AG10803 (cell line): ENCODE data around the gene MAN1B1.
"Not testable (repeated sequence)": the region's sequence is repeated elsewhere in the genome, so short reads cannot be mapped to it uniquely, and the experiment has no call there.

ENCODE experiments used
- DNase-seq: peaks from one replicate; pipeline ENCODE4 v3.0.0; 2010; ENCODE audit warnings: low read depth
- H3K4me3 ChIP-seq: 2 replicates; pipeline ENCODE4 v1.5.1; 2011; ENCODE audit warnings: mild to moderate bottlenecking, low read length, control low read depth
- TF ChIP-seq, protein P1 (sequence below): conservative IDR thresholded peaks from 2 replicates; pipeline ENCODE4 v1.5.1; 2011; ENCODE audit warnings: mild to moderate bottlenecking, low read length, control low read depth, inconsistent platforms

MAN1B1 gene

DNA sequence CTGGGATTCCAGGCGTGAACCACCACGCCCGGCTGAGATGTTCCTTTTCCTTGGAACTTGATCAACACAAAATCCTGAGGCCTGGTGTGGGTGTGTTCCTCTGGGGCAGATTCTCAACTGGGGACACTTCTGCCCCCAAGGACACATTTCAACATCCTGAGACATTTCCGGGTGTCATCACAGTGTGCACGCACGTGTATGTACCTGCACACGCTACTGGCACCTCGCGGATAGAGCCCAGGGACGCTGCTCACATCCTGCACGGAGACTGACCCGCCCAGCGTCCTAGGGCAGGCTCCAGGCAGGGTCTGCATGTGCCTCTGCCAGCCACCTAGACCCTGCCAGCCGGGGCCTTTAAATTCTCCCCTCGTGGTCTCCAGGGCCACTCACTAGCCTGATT lies 24.4 kb upstream of the MAN1B1 start:
- no peak for DNase-seq
- TF ChIP-seq, protein P1, sequence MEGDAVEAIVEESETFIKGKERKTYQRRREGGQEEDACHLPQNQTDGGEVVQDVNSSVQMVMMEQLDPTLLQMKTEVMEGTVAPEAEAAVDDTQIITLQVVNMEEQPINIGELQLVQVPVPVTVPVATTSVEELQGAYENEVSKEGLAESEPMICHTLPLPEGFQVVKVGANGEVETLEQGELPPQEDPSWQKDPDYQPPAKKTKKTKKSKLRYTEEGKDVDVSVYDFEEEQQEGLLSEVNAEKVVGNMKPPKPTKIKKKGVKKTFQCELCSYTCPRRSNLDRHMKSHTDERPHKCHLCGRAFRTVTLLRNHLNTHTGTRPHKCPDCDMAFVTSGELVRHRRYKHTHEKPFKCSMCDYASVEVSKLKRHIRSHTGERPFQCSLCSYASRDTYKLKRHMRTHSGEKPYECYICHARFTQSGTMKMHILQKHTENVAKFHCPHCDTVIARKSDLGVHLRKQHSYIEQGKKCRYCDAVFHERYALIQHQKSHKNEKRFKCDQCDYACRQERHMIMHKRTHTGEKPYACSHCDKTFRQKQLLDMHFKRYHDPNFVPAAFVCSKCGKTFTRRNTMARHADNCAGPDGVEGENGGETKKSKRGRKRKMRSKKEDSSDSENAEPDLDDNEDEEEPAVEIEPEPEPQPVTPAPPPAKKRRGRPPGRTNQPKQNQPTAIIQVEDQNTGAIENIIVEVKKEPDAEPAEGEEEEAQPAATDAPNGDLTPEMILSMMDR: no peak
- H3K4me3 ChIP-seq: no peak overlapping the region

DNA sequence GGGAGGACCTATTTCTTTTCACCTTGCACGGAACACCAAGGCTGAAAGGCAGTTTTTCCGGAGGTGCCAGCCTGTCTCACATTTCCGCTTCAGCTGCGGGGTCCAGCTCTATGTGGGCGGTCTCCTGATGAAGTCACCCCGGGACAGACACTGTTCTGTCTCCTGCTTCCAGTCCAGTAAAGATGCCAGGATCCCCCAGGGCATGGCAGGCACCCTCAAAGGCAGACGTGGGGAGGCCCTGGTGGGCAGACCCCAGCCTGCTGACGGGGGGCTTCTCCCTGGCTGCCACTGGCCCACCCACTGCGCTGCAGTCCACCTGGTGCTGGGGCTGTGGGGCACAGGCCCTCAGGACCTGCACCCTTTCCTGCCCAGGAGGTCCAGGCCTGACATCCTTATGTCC lies 24.0 kb upstream of the MAN1B1 start:
- DNase-seq, H3K4me3 ChIP-seq: not testable (repeated sequence)

DNA sequence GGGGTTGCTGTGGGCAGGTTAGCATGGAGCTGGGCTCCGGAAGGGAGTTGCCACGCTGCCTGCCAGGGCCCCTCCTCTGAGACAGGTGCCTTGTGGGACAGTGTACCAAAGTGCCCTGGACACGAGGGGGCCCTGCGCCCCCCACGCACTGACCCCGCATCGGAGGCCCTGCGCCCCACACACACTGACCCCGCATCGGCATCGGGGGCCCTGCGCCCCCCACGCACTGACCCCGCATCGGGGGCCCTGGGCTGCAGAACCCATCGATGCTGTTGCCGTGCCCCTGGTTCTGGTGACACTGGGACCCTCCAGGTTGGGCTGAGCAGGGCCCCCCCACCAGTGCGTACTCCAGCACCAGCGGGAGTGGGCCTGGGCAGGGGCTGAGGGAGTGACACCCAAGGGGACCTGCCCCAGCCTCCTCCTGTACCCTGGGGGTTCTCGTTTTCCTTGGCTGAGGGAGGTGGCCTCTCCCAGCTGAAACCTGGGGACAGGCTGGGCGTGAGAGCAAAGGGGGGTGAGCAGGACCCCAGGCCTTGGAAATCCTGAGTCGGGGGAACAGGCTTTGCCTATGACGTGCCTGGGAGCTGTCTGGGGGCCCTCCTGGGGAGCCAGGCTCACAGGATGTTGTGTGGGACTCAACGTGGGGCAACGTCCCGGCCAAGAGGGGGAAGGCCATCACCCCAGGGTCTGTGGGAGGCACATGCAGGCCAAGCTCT lies 23.3 kb upstream of the MAN1B1 start:
- TF ChIP-seq, protein P1: no peak
- DNase-seq: no peak
- H3K4me3 ChIP-seq: no peak overlapping the region

DNA sequence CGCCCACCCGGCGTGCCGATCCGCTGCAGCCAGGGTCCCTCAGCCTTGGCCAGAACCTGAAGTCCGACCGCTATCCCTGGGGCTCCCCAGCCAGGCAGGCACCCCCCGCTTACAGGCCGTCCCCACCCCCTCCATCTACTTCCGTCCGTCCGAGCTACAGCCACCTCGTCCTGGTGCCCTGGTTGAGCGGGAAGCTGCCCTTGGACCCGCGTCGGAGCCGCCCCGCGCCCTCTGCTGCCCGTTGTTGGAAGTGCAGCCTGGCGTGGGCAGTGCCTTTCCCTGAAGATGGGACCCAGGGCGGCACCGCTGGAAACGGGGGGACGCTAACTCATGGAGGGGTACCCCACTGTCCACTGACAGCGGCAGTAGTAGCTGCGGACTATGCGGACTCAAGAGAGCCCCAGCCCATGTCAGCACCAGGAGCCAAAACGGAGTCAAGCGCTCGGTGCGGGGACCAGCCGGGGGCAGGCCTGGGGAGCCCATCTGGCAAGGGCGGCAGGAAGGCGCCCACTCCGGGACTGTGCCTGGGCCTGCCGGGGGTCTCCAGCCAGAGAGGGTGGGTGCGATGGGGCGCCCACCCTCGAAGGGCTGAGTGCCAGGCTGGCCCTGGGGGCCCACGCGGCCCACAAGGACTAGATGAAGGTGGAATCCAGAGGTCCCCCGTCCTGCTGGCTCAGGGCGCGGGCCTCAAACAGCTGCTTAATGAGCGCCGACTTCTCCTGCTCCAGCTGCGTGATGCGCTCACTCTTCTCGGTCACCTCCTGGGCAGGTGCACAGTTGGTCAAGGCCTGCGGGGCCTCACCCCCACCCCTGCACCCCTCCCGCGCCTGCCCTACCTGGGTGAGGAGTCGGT lies 22.5 kb upstream of the MAN1B1 start:
- TF ChIP-seq, protein P1: peak; percentile 75
- no peak overlapping the region for H3K4me3 ChIP-seq
- peak; percentile 40 for DNase-seq

DNA sequence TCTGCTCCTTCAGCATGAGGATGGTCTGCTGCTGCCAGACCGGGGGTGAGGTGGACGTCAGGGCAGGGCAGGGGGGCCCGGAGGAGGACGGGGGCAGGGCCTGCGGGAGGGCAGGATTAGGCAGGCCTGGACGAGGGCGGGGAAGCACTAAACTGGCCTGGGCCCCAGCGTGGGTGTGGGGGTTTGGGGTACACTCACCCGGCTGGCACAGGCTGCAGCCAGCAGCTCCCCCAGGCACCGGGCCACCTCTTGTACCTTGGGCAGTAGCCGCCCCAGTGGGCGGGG lies 22.0 kb upstream of the MAN1B1 start:
- TF ChIP-seq, protein P1: no peak
- no peak overlapping the region for H3K4me3 ChIP-seq
- DNase-seq: no peak

DNA sequence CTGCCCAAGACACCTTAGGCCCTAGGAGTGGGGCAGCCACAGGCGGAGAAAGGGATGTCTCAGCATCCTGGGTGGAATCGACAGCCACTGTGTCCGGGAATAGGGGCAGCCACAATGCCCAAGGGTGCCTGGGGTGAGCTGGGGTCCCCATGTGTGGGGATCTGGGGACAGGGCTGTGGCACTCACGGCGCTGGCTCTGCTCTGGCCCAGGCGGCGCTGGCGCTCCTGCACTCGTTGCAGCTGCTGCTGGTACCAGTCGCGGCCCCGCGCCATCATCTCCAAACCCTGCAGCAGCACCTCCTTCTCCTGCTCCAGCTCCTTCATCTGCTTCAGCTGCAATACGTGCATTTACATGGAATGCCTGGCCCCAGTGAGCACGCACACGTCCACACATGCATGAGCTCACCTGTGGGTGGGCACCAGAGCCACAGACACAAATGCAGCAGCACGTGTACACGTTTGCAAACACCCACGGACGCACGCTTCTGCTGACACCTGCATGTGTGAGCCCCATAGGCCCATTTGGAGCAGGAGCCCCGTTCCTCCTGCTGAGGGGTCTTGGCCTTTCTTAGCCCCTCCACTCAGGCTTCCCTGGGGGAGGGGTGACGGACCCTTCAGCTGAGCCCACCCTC lies 21.3 kb upstream of the MAN1B1 start:
- TF ChIP-seq, protein P1: no peak
- DNase-seq: no peak

DNA sequence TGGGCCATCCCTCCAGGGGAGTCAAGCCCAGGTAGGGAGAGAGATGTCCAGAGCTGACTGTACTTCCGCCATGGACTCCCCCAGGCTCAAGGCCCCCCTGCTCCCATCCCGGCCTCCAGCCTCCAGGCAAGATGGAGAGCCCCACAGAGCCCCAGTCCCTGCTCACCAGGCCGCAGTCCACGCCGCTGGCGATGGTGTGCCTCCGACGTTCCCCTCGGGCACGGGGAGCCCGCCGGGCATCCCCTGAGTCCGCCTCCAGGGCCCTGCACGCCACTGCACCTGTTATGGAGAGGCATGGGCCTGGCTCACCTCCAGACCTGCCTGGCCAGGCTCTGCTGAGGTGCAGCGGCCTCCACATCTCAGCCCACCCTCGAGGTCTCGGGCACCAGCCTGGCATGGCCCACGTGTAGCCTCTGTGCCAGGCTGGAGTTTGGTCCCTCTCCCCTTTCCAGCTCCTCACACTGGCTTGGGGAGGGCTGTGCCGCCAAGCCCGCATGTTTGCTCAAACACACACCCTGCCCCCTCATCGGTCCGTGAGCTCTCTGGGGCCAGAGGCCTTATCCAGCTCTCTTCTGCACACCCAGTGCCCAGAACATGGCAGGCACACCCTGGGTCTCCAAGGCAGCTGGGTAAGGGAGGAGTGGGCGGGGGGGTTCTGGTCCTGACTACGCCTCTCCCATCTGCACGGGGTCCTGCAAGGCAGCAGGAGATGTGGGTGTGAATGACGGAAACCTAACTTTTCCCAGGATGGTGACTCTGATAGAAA lies 20.5 kb upstream of the MAN1B1 start:
- TF ChIP-seq, protein P1: no peak
- no peak for DNase-seq
- no peak overlapping the region for H3K4me3 ChIP-seq

More for the DNA sequence above, 21.3 kb upstream of the MAN1B1 start:
- H3K4me3 ChIP-seq: no peak overlapping the region
